ENCODE data around the gene RHEB. TPM values are rescaled to one million over a fixed set of nuclear protein-coding genes. Genes with fewer than 3 reads are reported as not detected.

The RHEB gene
- total RNA-seq, 2 experiments from 2014 or later: 62.0 to 64.6 TPM

- POLR2A ChIA-PET: no interaction called here
- no peaks in the 10 kb centered on the region for H3K9me3 Mint-ChIP-seq
- no peak overlapping the region for H3K4me3 Mint-ChIP-seq
- peaks cover 7% of the 10 kb centered on the region for H3K4me1 Mint-ChIP-seq (ENCODE audit: low read depth)
- no peaks in the 10 kb centered on the region for H3K36me3 Mint-ChIP-seq
- intact Hi-C loops (cut with micrococcal nuclease): no loop called here
- no peak for DNase-seq
- H3K27ac Mint-ChIP-seq: no peak overlapping the region
- CTCF ChIA-PET: interaction anchor here (0.8 to 14.5 kb wide), 2 partner anchors 83 to 137 kb away, joined by 3 to 384 read pairs; no protein-coding TSS in a partner anchor
- H3K27me3 Mint-ChIP-seq: peaks cover 2% of the 10 kb centered on the region
These were observed 67.8 kb downstream of the RHEB start for GRCh38 chr7:151451626-151452571.

GRCh38 chr7:151451156-151451555, 68.5 kb downstream of the RHEB start:
- Mint-ChIP-seq H3K27ac (no peak overlapping the region), H3K4me3 (no peak overlapping the region), H3K36me3 (no peaks in the 10 kb centered on the region), H3K27me3 (peaks cover 2% of the 10 kb centered on the region), H3K4me1 (ENCODE audit: low read depth) (peaks cover 7% of the 10 kb centered on the region), H3K9me3 (no peaks in the 10 kb centered on the region)
- DNase-seq: no peak
- intact Hi-C loops (cut with micrococcal nuclease): no loop called here
- ChIA-PET CTCF (interaction anchor here (0.6 to 14.5 kb wide), 5 partner anchors 11 to 136 kb away, joined by 3 to 384 read pairs (median 36); no protein-coding TSS in a partner anchor), POLR2A (no interaction called here)

GRCh38 chr7:151449990-151450389, 69.7 kb downstream of the RHEB start:
- H3K27me3 Mint-ChIP-seq: peaks cover 2% of the 10 kb centered on the region
- ChIA-PET POLR2A (no interaction called here), CTCF (interaction anchor here (1.3 to 14.5 kb wide), 9 partner anchors 12 to 308 kb away, joined by 4 to 384 read pairs (median 36); no protein-coding TSS in a partner anchor)
- H3K4me3 Mint-ChIP-seq: no peak overlapping the region
- H3K27ac Mint-ChIP-seq: no peak overlapping the region
- DNase-seq: no peak
- intact Hi-C loops (cut with micrococcal nuclease): loop anchor here (2.0 to 5.0 kb wide), 2 partner anchors 35 to 98 kb away; no protein-coding TSS in a partner anchor
- no peaks in the 10 kb centered on the region for H3K9me3 Mint-ChIP-seq
- peaks cover 4% of the 10 kb centered on the region for H3K4me1 Mint-ChIP-seq (ENCODE audit: low read depth)
- no peaks in the 10 kb centered on the region for H3K36me3 Mint-ChIP-seq

- H3K9me3 Mint-ChIP-seq: no peaks in the 10 kb centered on the region
- intact Hi-C loops (cut with micrococcal nuclease): loop anchor here (1.0 to 5.0 kb wide), 4 partner anchors 34 to 133 kb away; no protein-coding TSS in a partner anchor
- H3K27ac Mint-ChIP-seq: no peak overlapping the region
- H3K36me3 Mint-ChIP-seq: no peaks in the 10 kb centered on the region
- ChIA-PET CTCF (interaction anchor here (0.6 to 14.5 kb wide), 51 partner anchors 8 to 334 kb away, joined by 3 to 384 read pairs (median 4); partner anchors contain the start of genes CRYGN, NUB1 and WDR86), POLR2A (interaction anchor here (1.8 kb wide), 1 partner anchor 49 kb away, joined by 3 read pairs; no protein-coding TSS in a partner anchor)
- peak; percentile 82 for DNase-seq
- H3K4me3 Mint-ChIP-seq: peak overlapping the region; percentile 65
- H3K27me3 Mint-ChIP-seq: peaks cover 2% of the 10 kb centered on the region
- peaks cover 4% of the 10 kb centered on the region for H3K4me1 Mint-ChIP-seq (ENCODE audit: low read depth)
These were observed 71.1 kb downstream of the RHEB start for GRCh38 chr7:151448261-151449252.

GRCh38 chr7:151447901-151448260, 71.8 kb downstream of the RHEB start:
- H3K4me1 Mint-ChIP-seq (ENCODE audit: low read depth): peaks cover 7% of the 10 kb centered on the region
- no peak overlapping the region for H3K27ac Mint-ChIP-seq
- no peak for DNase-seq
- H3K4me3 Mint-ChIP-seq: peak overlapping the region; percentile 54
- no peaks in the 10 kb centered on the region for H3K36me3 Mint-ChIP-seq
- H3K9me3 Mint-ChIP-seq: no peaks in the 10 kb centered on the region
- ChIA-PET CTCF (interaction anchor here (0.6 to 14.5 kb wide), 38 partner anchors 8 to 333 kb away, joined by 3 to 384 read pairs (median 5); partner anchors contain the start of genes CRYGN, NUB1 and WDR86), POLR2A (interaction anchor here (1.8 kb wide), 1 partner anchor 49 kb away, joined by 3 read pairs; no protein-coding TSS in a partner anchor)
- H3K27me3 Mint-ChIP-seq: peaks cover 2% of the 10 kb centered on the region
- intact Hi-C loops (cut with micrococcal nuclease): loop anchor here (1.0 to 5.0 kb wide), 4 partner anchors 33 to 133 kb away; no protein-coding TSS in a partner anchor

GRCh38 chr7:151447312-151447711, 72.4 kb downstream of the RHEB start:
- POLR2A ChIA-PET: no interaction called here
- no peak for DNase-seq
- Mint-ChIP-seq H3K27ac (no peak overlapping the region), H3K9me3 (no peaks in the 10 kb centered on the region), H3K4me3 (no peak overlapping the region), H3K27me3 (peaks cover 2% of the 10 kb centered on the region), H3K36me3 (no peaks in the 10 kb centered on the region), H3K4me1 (ENCODE audit: low read depth) (peaks cover 8% of the 10 kb centered on the region)
- CTCF ChIA-PET: interaction anchor here (0.8 to 14.5 kb wide), 12 partner anchors 12 to 311 kb away, joined by 3 to 384 read pairs (median 30); partner anchors contain the start of gene NUB1
- intact Hi-C loops (cut with micrococcal nuclease): loop anchor here (5.0 kb wide), 1 partner anchor 95 kb away; no protein-coding TSS in a partner anchor

- Mint-ChIP-seq H3K9me3 (no peaks in the 10 kb centered on the region), H3K27ac (no peak overlapping the region), H3K36me3 (no peaks in the 10 kb centered on the region), H3K4me1 (ENCODE audit: low read depth) (peaks cover 15% of the 10 kb centered on the region), H3K27me3 (peaks cover 2% of the 10 kb centered on the region), H3K4me3 (no peak overlapping the region)
- no peak for DNase-seq
- ChIA-PET POLR2A (no interaction called here), CTCF (interaction anchor here (0.6 to 14.5 kb wide), 3 partner anchors 11 to 462 kb away, joined by 4 to 384 read pairs (median 4); no protein-coding TSS in a partner anchor)
- intact Hi-C loops (cut with micrococcal nuclease): loop anchor here (5.0 kb wide), 1 partner anchor 94 kb away; no protein-coding TSS in a partner anchor
These were observed 73.3 kb downstream of the RHEB start for GRCh38 chr7:151446412-151446811.

GRCh38 chr7:151444632-151445031, 75.1 kb downstream of the RHEB start:
- DNase-seq: no peak
- H3K27ac Mint-ChIP-seq: no peak overlapping the region
- ChIA-PET CTCF (interaction anchor here (0.9 to 14.5 kb wide), 2 partner anchors 76 to 93 kb away, joined by 3 to 384 read pairs; no protein-coding TSS in a partner anchor), POLR2A (no interaction called here)
- peaks cover 2% of the 10 kb centered on the region for H3K27me3 Mint-ChIP-seq
- no peaks in the 10 kb centered on the region for H3K36me3 Mint-ChIP-seq
- no peaks in the 10 kb centered on the region for H3K9me3 Mint-ChIP-seq
- intact Hi-C loops (cut with micrococcal nuclease): loop anchor here (5.0 kb wide), 2 partner anchors 92 to 433 kb away; partner anchors contain the start of gene PRKAG2
- H3K4me3 Mint-ChIP-seq: no peak overlapping the region
- peaks cover 27% of the 10 kb centered on the region for H3K4me1 Mint-ChIP-seq (ENCODE audit: low read depth)

- Mint-ChIP-seq H3K4me3 (no peak overlapping the region), H3K36me3 (no peaks in the 10 kb centered on the region), H3K9me3 (no peaks in the 10 kb centered on the region), H3K4me1 (ENCODE audit: low read depth) (peaks cover 28% of the 10 kb centered on the region), H3K27ac (no peak overlapping the region), H3K27me3 (no peaks in the 10 kb centered on the region)
- intact Hi-C loops (cut with micrococcal nuclease): loop anchor here (5.0 kb wide), 1 partner anchor 434 kb away; the partner anchor contains the start of gene PRKAG2
- POLR2A ChIA-PET: no interaction called here
- DNase-seq: no peak
- CTCF ChIA-PET: interaction anchor here (1.7 to 14.5 kb wide), 2 partner anchors 74 to 128 kb away, joined by 6 to 384 read pairs; no protein-coding TSS in a partner anchor
These were observed 76.8 kb downstream of the RHEB start for GRCh38 chr7:151442776-151443496.

GRCh38 chr7:151440799-151441445, 78.8 kb downstream of the RHEB start:
- ChIA-PET CTCF (interaction anchor here (0.9 to 14.5 kb wide), 4 partner anchors 7 to 126 kb away, joined by 4 to 384 read pairs (median 8); no protein-coding TSS in a partner anchor), POLR2A (no interaction called here)
- peaks cover 28% of the 10 kb centered on the region for H3K4me1 Mint-ChIP-seq (ENCODE audit: low read depth)
- H3K4me3 Mint-ChIP-seq: no peak overlapping the region
- H3K9me3 Mint-ChIP-seq: no peaks in the 10 kb centered on the region
- no peaks in the 10 kb centered on the region for H3K36me3 Mint-ChIP-seq
- no peak for DNase-seq
- no peak overlapping the region for H3K27ac Mint-ChIP-seq
- intact Hi-C loops (cut with micrococcal nuclease): loop anchor here (1.0 to 5.0 kb wide), 2 partner anchors 27 to 436 kb away; partner anchors contain the start of gene PRKAG2
- no peaks in the 10 kb centered on the region for H3K27me3 Mint-ChIP-seq

Data from activated CD4-positive, alpha-beta memory T cell treated with anti-CD3 and anti-CD28 coated beads for 36 hours (primary cell).